Measurements from ENCODE around the gene GLB1L.
A peak's percentile ranks its signal among the peaks of the same experiment; 100 is the strongest.

Gene GLB1L

GRCh38 chr2:219280651-219281050, 35.4 kb upstream of the GLB1L start:
- DNase-seq (ENCODE audit: low read depth): no peak
- TF ChIP-seq, protein P1, sequence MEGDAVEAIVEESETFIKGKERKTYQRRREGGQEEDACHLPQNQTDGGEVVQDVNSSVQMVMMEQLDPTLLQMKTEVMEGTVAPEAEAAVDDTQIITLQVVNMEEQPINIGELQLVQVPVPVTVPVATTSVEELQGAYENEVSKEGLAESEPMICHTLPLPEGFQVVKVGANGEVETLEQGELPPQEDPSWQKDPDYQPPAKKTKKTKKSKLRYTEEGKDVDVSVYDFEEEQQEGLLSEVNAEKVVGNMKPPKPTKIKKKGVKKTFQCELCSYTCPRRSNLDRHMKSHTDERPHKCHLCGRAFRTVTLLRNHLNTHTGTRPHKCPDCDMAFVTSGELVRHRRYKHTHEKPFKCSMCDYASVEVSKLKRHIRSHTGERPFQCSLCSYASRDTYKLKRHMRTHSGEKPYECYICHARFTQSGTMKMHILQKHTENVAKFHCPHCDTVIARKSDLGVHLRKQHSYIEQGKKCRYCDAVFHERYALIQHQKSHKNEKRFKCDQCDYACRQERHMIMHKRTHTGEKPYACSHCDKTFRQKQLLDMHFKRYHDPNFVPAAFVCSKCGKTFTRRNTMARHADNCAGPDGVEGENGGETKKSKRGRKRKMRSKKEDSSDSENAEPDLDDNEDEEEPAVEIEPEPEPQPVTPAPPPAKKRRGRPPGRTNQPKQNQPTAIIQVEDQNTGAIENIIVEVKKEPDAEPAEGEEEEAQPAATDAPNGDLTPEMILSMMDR (IDR thresholded peaks at IDR 0.05; ENCODE audit: low read depth, low read length, missing control alignments): no peak
- in situ Hi-C loops (cut with HindIII; ENCODE audit: low sequenced_read_pairs): no loop called here
- no peak overlapping the region for H3K4me3 ChIP-seq (ENCODE audit: low read depth, low read length)

DNA sequence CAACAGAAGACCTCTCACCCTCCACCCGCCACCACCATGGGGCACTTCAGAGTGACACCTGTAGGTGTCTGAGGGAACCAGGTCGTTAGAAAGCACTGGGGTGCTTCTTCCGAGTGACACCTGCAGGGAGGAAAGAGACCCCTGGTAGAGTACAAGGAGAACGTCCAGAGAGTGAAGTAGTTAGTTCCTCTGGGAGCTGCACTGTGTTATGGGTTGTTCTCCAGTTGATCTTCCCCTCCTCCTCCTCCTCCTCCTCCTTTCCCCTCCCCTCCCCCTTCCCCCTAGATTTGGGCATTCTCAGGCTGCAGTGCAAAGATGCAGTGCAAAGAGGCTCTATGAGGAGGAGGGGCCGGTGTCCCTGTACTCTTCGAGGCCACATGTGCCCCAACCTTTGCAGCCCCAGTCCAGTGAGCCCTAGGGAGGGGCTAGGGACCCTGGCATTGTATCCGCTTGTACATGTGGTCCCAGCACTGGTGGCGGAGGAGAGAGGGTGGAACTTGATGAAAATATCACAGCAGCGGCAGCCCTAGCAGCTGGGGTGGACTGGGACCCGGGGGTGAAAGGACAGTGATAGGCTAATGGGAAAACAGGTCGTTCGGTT, 34.8 kb upstream of the GLB1L start:
- peak overlapping the region; percentile 61 for H3K4me3 ChIP-seq (ENCODE audit: low read depth, low read length)
- no peak for DNase-seq (ENCODE audit: low read depth)
- in situ Hi-C loops (cut with HindIII; ENCODE audit: low sequenced_read_pairs): no loop called here
- TF ChIP-seq, protein P1 (IDR thresholded peaks at IDR 0.05; ENCODE audit: low read depth, low read length, missing control alignments): no peak

- in situ Hi-C loops (cut with HindIII; ENCODE audit: low sequenced_read_pairs): no loop called here
- peak within 1 kb of the TSS; percentile 61 for H3K4me3 ChIP-seq (ENCODE audit: low read depth, low read length)
- DNase-seq (ENCODE audit: low read depth): peak; percentile 94
- TF ChIP-seq, protein P1 (IDR thresholded peaks at IDR 0.05; ENCODE audit: low read depth, low read length, missing control alignments): peak; percentile 1
Measured at GRCh38 chr2:219279151-219279915, 34.1 kb upstream of the GLB1L start, which contains the start of gene DNAJB2. Gene DNAJB2, plus strand, starts transcription at chr2:219279366. Its CDS starts 468 bp downstream, at chr2:219279834.

- TF ChIP-seq, protein P1 (IDR thresholded peaks at IDR 0.05; ENCODE audit: low read depth, low read length, missing control alignments): no peak
- no peak for DNase-seq (ENCODE audit: low read depth)
- H3K4me3 ChIP-seq (ENCODE audit: low read depth, low read length): peak overlapping the region; percentile 61
- in situ Hi-C loops (cut with HindIII; ENCODE audit: low sequenced_read_pairs): no loop called here
Measured at GRCh38 chr2:219278655-219279150, 33.5 kb upstream of the GLB1L start.

DNA sequence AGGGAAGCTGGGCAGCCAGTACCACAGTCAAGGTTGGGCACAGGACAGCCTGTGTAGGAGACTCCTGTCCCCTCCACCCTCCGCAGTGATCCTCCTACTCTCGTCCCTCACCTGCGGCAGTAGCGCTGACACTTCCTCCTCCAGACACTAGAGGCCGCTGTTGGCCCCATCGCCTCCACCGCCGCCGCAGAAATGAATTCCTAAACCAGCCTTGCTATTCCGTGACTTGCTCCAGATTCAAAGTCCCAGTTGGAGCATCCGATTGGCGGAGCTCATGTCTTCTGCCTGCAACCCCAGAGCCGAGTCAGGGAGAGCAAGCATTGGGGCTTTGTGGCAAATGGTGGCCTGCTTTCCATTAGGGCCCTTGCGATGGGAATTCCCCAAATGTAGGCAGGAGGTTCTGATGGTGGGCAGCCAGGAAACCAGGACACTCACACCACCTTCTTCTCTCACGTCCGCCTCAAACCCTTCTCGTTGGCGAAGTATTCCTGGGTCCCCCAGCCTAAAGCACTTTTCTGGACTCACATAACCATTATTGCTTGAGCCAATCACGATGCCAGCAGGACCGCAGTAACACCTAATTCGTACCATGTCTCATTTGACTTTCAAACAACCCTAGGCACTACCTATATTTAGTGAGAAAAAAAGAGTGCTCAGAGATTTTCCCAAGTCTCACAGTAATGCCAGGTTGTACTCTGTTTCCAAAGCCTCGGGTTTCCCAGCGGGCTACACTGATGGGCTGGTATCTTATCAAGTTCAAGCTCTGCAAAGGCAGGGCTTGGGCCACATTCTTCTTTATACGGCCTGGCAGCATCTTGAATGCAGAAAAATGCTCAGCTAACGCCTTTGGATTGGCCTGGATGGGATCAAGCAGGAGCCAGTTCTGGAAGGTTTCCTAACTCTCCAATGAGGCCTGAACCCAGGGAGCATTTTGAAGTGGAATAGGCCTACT, 32.7 kb upstream of the GLB1L start:
- DNase-seq (ENCODE audit: low read depth): peak; percentile 33
- TF ChIP-seq, protein P1 (IDR thresholded peaks at IDR 0.05; ENCODE audit: low read depth, low read length, missing control alignments): peak; percentile 97
- H3K4me3 ChIP-seq (ENCODE audit: low read depth, low read length): no peak overlapping the region
- in situ Hi-C loops (cut with HindIII; ENCODE audit: low sequenced_read_pairs): no loop called here

- no peak overlapping the region for H3K4me3 ChIP-seq (ENCODE audit: low read depth, low read length)
- TF ChIP-seq, protein P1 (IDR thresholded peaks at IDR 0.05; ENCODE audit: low read depth, low read length, missing control alignments): no peak
- in situ Hi-C loops (cut with HindIII; ENCODE audit: low sequenced_read_pairs): no loop called here
- no peak for DNase-seq (ENCODE audit: low read depth)
Measured at GRCh38 chr2:219274361-219274921, 29.2 kb upstream of the GLB1L start.

Measured in astrocyte of the cerebellum (primary cell).